Testis (tissue), 3 donors: ENCODE measurements around the gene HERPUD1. TPM values are rescaled to one million over a fixed set of nuclear protein-coding genes. Genes with fewer than 3 reads are reported as not detected.
"Not testable (repeated sequence)": the region's sequence is repeated elsewhere in the genome, so short reads cannot be mapped to it uniquely, and the experiment has no call there.

Experiments
- DNase-seq: peaks from one replicate; pipeline ENCODE4 v3.0.0-alpha.2; 2019
- H3K27ac ChIP-seq, 2 donors: fragments of 200-600 bp; sonication (generic); one replicate each; pipeline ENCODE4 v1.5.1; 2019
- H3K27me3 ChIP-seq: fragments of 200-600 bp; sonication (generic); one replicate; pipeline ENCODE4 v1.5.1; 2019
- H3K36me3 ChIP-seq: fragments of 200-600 bp; sonication (generic); one replicate; pipeline ENCODE4 v1.5.1; 2017; ENCODE audit warnings: low read depth; ENCODE audit errors: missing control alignments
- H3K4me1 ChIP-seq: fragments of 200-600 bp; sonication (generic); one replicate; pipeline ENCODE4 v1.5.1; 2019
- H3K4me3 ChIP-seq, 2 donors: fragments of 200-600 bp; sonication (generic); one replicate each; pipeline ENCODE4 v1.5.1; 2017 to 2019
- H3K9me3 ChIP-seq: fragments of 200-600 bp; sonication (generic); one replicate; pipeline ENCODE4 v1.5.1; 2017
- POLR2A ChIP-seq: fragments of 450-650 bp; IDR thresholded peaks from one replicate; pipeline ENCODE4 v1.6.1; 2017; ENCODE audit warnings: antibody characterized with exemption, mild to moderate bottlenecking, moderate library complexity
- WGBS, 2 donors: methylation state at CpG; one replicate each; pipeline ENCODE4 v1.1.5; 2018; 5-methylcytosine and 5-hydroxymethylcytosine counted together
- intact Hi-C: fragments of 100-400 bp; cut with DNase I; formaldehyde crosslinking; loops from one replicate; pipeline ENCODE4 v1.15.1; 2023; ENCODE audit warnings: low total_unique reads
- polyA plus RNA-seq: library from polyadenylated mRNA; stranded (reverse); fragments of 350-450 nt; fragmentation: Illumina TruSeq; extraction: RNeasy Lipid Tissue Mini Kit (QIAGEN cat#74804); gene quantifications from one replicate; pipeline ENCODE4 v1.2.3, GENCODE V29; 2014; ENCODE audit warnings: low read depth, low replicate concordance; ENCODE audit not compliant: insufficient read depth
- total RNA-seq, 2 donors: library from RNA; depleted of rRNA; stranded (reverse); fragments of >200 nt; gene quantifications; one replicate each; pipeline ENCODE4 v1.2.3, GENCODE V29; 2016
- TF ChIP-seq, protein P1 (sequence below), 3 experiments: fragments of 450-650 bp in 2 of 3; fragments of 200-600 bp in 1 of 3; sonication (generic) in 1 of 3; IDR thresholded peaks; one replicate each; pipeline ENCODE4 v1.5.1; 2016 to 2019; ENCODE audit warnings: antibody characterized with exemption in 3 of 3, mild to moderate bottlenecking in 2 of 3, moderate library complexity in 1 of 3

Gene HERPUD1
- total and polyA plus RNA-seq, 3 donors from 2014 or later, result 68.0 to 90.8 (median 88.9) TPM

DNA sequence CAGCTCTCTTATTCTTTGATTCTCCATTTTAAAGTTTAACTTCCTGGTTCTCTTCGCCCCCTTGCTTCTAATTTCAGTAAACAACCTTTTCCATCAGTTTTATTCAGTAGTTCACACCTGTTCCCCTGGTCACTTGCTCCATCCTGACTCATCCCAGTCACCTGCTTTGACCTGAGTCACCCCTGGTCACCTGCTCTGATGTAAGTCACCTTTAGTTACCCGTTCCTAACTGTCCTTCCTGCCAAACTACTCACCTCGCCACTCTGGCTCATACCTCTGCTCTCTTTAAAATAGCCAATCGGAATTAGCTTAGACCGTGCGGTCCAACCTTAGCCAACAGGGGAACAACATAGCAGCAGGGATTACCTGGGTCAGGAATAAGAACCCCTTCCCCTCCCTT lies 52.7 kb downstream of the HERPUD1 start:
- H3K4me3 ChIP-seq, result no peak overlapping the region
- 94 to 98% methylated on average over 6 of the region's 6 CpGs for WGBS, 2 donors
- intact Hi-C loops, result no loop called here
- no peak overlapping the region for H3K27ac ChIP-seq
- TF ChIP-seq, protein P1, sequence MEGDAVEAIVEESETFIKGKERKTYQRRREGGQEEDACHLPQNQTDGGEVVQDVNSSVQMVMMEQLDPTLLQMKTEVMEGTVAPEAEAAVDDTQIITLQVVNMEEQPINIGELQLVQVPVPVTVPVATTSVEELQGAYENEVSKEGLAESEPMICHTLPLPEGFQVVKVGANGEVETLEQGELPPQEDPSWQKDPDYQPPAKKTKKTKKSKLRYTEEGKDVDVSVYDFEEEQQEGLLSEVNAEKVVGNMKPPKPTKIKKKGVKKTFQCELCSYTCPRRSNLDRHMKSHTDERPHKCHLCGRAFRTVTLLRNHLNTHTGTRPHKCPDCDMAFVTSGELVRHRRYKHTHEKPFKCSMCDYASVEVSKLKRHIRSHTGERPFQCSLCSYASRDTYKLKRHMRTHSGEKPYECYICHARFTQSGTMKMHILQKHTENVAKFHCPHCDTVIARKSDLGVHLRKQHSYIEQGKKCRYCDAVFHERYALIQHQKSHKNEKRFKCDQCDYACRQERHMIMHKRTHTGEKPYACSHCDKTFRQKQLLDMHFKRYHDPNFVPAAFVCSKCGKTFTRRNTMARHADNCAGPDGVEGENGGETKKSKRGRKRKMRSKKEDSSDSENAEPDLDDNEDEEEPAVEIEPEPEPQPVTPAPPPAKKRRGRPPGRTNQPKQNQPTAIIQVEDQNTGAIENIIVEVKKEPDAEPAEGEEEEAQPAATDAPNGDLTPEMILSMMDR (IDR thresholded peaks at IDR 0.05), result no peak
- no peak for TF ChIP-seq POLR2A
- no peaks in the 10 kb centered on the region for H3K36me3 ChIP-seq
- no peaks in the 10 kb centered on the region for H3K27me3 ChIP-seq
- no peak for DNase-seq
- no peaks in the 10 kb centered on the region for H3K9me3 ChIP-seq
- peaks cover 10% of the 10 kb centered on the region for H3K4me1 ChIP-seq

DNA sequence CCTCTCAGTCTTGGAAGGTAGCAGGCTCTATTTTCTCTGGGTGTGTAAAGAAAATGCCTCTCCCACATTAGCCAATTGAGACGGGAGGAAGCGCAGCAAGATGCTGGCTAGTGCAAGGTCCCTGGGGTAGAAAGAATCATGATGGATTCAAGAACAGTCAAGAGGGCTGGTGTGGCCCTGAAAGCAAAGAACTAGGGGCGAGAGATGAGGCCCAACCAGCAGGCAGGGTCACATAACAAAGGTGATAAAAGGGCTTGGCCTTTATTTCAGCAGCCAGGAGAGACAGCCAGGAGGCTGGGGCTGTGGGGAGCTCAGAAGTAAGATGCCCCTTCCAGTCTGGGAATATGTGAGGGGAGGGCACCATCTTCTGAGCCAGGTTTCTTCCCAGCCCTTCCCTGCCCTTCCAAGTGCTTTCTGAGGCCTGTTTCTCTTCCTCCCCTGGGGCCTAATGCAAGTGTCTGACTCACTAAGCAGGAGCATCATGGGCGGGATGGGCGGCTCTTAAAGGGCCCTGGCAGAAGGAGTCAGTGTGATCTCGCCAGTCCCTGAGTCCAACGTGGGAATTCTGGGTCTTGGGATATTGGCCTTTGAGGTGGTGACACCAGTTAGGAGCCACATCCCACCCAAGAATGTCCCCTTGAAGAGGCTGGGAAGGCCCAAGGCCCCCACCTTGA lies 53.5 kb downstream of the HERPUD1 start:
- no peaks in the 10 kb centered on the region for H3K9me3 ChIP-seq
- no peaks in the 10 kb centered on the region for H3K36me3 ChIP-seq
- intact Hi-C loops, result no loop called here
- peak; percentile 54 for DNase-seq
- no peak for TF ChIP-seq POLR2A
- TF ChIP-seq, protein P1 (IDR thresholded peaks at IDR 0.05), result no peak
- no peaks in the 10 kb centered on the region for H3K27me3 ChIP-seq
- WGBS, 2 donors, result 69 to 75% methylated on average over 3 to 7 of the region's 7 CpGs
- peak overlapping the region in 1 of 2 donors; percentile 30 for H3K27ac ChIP-seq
- H3K4me1 ChIP-seq, result peaks cover 18% of the 10 kb centered on the region
- no peak overlapping the region for H3K4me3 ChIP-seq

DNA sequence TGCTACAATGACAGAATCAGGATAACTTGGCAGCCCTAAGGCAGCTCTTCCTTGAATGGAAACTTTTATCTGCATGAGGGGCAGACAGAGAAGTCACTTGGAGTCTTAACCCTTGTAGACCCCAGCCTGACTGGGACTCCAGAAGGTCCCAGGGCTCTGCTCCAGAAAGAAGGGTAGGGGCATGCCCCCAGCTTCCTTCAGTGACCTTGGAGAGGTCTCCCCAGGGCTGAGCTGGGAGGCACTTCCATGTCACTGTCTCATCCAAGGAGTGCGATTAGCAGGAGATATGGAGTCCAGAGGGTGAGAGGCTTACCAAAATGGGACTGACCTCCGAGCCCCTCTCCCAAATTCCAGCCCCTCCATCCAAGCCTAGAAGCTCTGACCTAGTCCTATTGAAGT lies 54.0 kb downstream of the HERPUD1 start:
- TF ChIP-seq, protein P1 (IDR thresholded peaks at IDR 0.05), result no peak
- no peak for TF ChIP-seq POLR2A
- Histone ChIP-seq H3K4me3 (no peak overlapping the region), H3K36me3 (no peaks in the 10 kb centered on the region), H3K9me3 (no peaks in the 10 kb centered on the region), H3K27ac (peak overlapping the region in 1 of 2 donors; percentile 30), H3K27me3 (no peaks in the 10 kb centered on the region), H3K4me1 (peaks cover 22% of the 10 kb centered on the region)
- DNase-seq, result no peak
- intact Hi-C loops, result no loop called here
- WGBS, 2 donors, result 74% methylated on average over 2 of the region's 2 CpGs; no CpG with 5 or more reads in 1 of the 2 donors

DNA sequence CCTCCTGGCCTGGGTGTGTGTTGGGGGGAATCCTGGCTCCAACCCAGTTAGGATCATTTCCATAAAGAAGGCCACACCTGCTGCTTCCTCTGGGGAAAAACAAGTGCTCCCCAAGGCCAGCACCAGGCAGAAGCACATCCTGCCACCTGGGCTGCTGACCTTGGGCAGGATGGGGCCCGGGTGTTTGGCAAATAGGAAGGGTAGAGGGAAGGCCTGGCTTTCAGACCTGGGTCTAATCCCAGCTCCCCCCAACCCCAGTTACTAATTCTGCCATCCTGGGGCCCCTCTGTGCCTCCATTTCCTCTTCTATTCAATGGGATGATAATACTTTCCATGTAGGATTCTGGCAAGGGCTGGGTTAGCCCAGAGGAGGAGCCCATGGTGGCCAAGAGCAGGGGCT lies 54.4 kb downstream of the HERPUD1 start:
- no peak for DNase-seq
- no peak overlapping the region for H3K4me3 ChIP-seq
- no peaks in the 10 kb centered on the region for H3K27me3 ChIP-seq
- no peak overlapping the region for H3K27ac ChIP-seq
- WGBS, 2 donors, result 59 to 100% methylated on average over 1 of the region's 1 CpG
- intact Hi-C loops, result no loop called here
- TF ChIP-seq POLR2A, result no peak
- no peaks in the 10 kb centered on the region for H3K36me3 ChIP-seq
- H3K4me1 ChIP-seq, result peaks cover 22% of the 10 kb centered on the region
- H3K9me3 ChIP-seq, result no peaks in the 10 kb centered on the region

DNA sequence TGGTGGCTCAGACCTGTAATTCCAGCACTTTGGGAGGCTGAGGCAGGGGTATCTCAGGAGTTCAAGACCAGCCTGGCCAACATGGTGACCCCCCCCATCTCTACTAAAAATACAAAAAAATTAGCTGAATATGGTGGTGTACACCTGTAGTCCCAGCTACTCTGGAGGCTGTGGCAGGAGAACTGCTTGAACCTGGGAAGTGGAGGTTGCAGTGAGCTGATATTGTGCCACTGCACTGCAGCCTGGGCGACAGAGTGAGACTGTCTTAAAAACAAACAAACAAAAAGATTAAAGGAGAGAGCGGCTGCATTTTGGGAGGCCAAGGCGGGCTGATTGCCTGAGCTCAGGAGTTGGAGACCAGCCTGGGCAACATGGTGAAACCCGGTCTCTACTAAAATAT lies 55.0 kb downstream of the HERPUD1 start:
- H3K9me3 ChIP-seq, H3K27me3 ChIP-seq, H3K4me3 ChIP-seq, H3K27ac ChIP-seq, DNase-seq, intact Hi-C loops, H3K36me3 ChIP-seq: not testable (repeated sequence)
- H3K4me1 ChIP-seq, result peaks cover 22% of the 10 kb centered on the region
- 94 to 95% methylated on average over 4 of the region's 4 CpGs for WGBS, 2 donors

DNA sequence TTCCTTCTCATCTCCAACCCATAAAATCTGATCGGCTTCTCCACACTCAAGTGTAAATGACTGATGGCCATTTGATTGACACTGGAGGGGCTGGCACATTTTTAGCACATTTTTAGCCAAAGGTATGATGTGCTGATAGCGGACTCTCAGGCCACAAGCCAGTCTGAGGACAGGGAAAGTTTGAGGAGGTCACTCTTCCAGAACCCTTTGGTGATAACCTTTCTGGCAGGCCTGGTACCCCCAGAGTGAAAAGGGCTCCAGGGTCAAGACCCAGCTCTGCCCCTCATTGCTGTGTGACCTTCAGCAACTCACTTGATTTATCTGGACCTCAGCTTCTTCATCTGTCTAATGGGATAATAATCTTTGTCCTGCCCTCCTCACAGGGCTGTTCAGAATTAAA lies 55.8 kb downstream of the HERPUD1 start:
- H3K36me3 ChIP-seq, result no peaks in the 10 kb centered on the region
- no peaks in the 10 kb centered on the region for H3K9me3 ChIP-seq
- 91 to 94% methylated on average over 2 of the region's 2 CpGs for WGBS, 2 donors
- TF ChIP-seq, protein P1 (IDR thresholded peaks at IDR 0.05), result no peak
- TF ChIP-seq POLR2A, result no peak
- intact Hi-C loops, result no loop called here
- peaks cover 22% of the 10 kb centered on the region for H3K4me1 ChIP-seq
- DNase-seq, result no peak
- no peak overlapping the region for H3K4me3 ChIP-seq
- no peak overlapping the region for H3K27ac ChIP-seq
- no peaks in the 10 kb centered on the region for H3K27me3 ChIP-seq
